Left colon (tissue), 2 donors: Measurements from ENCODE around the gene CD1E. TPM values are rescaled to one million over a fixed set of nuclear protein-coding genes. Genes with fewer than 3 reads are reported as not detected.
"Not testable (repeated sequence)": the region's sequence is repeated elsewhere in the genome, so short reads cannot be mapped to it uniquely, and the experiment has no call there.

ENCODE experiments used
- ATAC-seq: fragments of 200-7000 bp; cut with Tn5 transposase; one replicate; pipeline ENCODE4 v1.9.1; 2020; ENCODE audit warnings: mild to moderate bottlenecking, moderate library complexity
- DNase-seq, 2 donors: peaks; one replicate each; pipeline ENCODE4 v3.0.0-alpha.2; 2020
- intact Hi-C, 2 donors: fragments of 100-400 bp; cut with DNase I in 1 of 2; cut with micrococcal nuclease in 1 of 2; formaldehyde crosslinking; loops; one replicate each; pipeline versions ENCODE4 v1.11.2 to v1.14.0; 2022; cut with DNase I, micrococcal nuclease
- long read RNA-seq: library from polyadenylated mRNA; unstranded; transcript quantifications from one replicate; pipeline ENCODE4 v2.0.0, GENCODE V29; 2021
- total RNA-seq, 2 donors: library from RNA; stranded (reverse); fragmentation: NEBNext Ultra II Directional; extraction: Animal tissue kit (Norgen Biotek cat#: 25700); gene quantifications; one replicate each; pipeline ENCODE4 v1.2.1, GENCODE V29; 2021
- donor health status: DM: no; HTN: no; CAD: no.
- donor health status: DM: yes; HTN: yes; CAD: no.

The CD1E gene
- under 1 TPM in 1 of 2 donors, not detected in 1; 0.28 TPM for total RNA-seq
- long read RNA-seq: 0 reads

DNA sequence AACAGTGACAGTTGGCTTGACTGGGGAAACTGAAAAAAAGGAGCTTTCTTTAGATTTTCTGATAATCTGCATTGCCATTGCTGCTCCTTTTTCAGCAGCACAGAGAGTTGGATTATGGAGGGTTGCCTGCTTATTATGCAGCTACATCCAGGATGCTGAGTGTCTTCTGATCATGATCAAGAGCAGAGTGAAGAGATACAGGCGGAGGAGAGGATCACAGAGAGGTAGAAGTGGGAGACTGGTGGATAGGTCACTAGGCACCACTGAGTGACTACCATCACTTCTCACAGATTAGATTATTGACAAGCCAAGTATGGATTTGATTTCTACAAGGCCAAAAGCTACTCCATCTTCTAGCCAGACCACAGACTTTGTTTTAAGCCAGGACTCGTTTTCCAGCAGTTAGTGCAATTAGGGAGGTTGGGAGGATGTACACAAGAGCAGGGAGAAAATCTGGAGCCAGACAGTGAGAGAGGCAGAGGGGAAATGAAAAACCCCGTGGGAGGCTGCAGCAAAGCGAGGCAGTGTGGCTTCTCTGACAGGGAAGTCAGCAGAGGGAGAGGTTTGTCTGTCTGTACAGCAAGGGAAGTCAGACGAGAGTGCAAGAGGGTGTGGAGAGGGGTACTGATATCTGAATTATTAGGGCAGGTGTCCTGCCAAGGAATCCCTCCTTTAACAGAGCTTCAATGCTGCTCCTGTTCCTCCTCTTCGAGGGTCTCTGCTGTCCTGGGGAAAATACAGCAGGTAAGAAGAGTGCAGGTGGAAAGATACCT is at the start of gene CD1E:
CD1E (plus strand) TSS at position 592 of the 773 bp plus-strand sequence; CDS start at position 687, 95 bp downstream.
- ATAC-seq (no peak), DNase-seq (no peak)
- intact Hi-C loops: no loop called here

DNA sequence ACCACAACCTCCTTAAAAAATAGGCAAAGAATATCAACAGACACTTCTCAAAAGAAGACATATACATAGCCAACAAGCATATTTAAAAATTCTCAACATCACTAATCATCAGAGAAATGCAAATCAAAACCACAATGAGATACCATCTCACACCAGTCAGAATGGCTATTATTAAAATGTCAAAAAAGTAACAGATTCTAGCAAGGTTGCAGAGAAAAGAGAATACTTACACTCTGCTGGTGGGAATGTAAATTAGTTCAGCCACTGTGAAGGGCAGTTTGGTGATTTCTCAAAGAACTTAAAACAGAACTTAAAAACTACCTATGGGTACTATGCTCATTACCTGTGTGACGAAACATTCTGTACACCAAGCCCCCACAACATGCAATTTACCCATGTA is 43.1 kb upstream of the CD1E start:
- intact Hi-C loops: no loop called here
- ATAC-seq (no peak), DNase-seq (no peak)

DNA sequence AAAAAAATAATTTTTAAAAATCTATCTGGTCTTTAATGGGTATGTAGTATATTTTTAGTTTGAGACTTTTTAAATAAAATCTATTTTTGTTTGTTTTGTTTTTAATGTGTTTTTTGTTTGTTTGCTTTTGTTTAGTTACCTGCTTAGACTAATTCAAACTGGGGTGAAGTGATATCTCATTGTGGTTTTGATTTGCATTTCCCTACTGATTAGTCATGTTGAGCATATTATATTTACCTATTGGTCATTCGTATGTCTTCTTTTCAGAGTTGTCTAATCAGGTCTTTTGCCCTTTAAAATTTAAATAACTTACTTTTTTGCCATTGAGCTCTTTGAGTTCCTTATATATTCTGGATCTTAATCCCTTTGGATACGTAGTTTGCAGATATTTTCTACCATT is 42.6 kb upstream of the CD1E start:
- intact Hi-C loops: no loop called here
- no peak for DNase-seq
- ATAC-seq: no peak

DNA sequence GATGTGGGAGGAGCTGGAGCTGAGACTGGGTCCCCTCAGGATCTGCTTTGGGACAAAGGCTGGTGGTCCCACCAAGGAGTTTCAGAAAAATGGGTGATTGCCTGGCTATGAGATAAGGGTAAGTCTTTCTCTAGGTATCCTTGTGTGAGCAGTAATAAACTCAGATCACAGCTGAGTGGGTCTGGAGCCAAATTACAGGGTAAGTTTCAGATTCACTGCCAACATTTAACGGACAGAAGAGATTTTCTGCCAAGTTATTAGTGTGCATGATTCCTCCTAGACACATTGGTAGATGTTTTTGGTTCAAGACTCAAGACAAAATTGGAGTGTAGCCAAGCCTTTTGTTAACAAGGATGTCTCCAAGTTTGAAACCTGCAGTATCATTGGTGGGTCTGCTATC is 29.8 kb upstream of the CD1E start:
- ATAC-seq: no peak
- intact Hi-C loops: no loop called here
- DNase-seq: no peak

DNA sequence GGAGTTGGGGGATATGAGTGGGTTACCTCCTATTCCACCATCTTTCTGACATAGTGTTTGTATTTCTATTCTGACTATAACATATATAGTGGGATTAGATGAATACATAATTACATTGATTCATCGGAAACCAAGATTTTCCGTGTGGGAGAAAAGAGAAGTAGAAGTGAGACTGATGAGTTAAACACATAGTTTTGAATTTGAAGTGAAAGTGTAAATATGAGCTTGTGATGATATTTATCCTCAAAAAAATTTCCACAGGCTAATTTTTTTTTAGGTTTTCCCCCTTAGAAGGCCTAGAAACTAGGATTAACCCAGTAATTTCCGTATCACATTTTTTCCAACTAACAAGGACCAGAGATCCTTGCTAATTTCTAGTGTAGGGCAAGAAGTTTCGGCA is 29.3 kb upstream of the CD1E start:
- intact Hi-C loops: no loop called here
- no peak for ATAC-seq
- DNase-seq: no peak

DNA sequence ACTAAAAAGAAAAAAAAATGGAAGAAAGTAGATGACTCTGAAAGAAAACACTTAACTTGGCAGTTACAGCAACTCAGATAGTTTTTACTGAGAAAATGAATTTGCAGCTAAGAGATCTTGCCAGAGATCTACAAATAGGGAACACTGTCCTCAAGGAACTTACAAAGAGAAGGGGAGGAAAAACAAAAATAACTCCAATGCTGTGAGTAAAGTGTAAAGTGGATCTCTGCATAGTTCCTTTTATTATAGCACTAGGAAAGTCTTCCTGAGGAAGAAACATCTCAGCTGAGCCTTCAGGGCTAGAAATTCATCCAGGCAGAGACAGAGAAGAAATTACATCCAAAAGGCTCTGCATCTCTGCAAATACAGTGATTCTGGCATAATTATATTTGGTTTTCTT is 26.2 kb upstream of the CD1E start:
- no peak for DNase-seq
- intact Hi-C loops: no loop called here
- ATAC-seq: no peak

DNA sequence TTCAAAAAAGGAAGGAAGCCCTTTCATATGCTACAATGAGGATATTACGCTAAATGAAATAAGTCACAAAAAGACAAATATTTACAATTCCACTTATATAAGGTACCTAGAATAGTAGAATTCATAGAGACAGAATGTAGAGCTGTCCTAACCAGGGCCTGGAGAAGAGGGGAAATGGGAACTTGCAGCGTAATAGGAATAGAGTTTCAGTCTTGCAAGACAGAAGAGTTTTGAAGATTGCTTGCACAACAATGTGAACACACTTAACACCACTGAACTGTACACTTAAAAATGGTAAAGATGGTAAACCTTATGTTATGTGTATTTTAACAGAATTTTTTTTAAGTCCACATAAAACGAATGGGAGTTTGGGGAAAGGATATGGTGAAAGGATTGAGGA is 25.3 kb upstream of the CD1E start:
- intact Hi-C loops: no loop called here
- DNase-seq (no peak), ATAC-seq (no peak)

DNA sequence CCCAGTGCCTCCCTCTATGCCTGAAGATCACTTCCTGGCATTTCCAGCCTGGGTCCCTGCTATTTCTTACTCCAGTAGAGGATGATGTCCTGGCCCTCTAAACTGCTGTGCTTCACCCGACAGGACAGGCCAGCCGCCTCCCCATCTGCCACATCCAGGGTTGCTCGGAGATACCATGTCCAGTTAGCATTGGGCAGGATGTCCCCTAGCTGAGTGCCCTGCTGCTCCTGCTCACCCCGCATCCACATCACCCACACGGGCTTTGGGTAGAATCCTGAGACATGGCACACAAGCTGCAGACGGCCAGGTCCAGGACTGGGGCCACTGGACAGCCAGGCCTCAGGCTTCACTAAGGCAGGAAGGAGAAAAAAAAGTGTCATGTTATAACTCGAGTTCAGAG is 24.4 kb upstream of the CD1E start:
- intact Hi-C loops: no loop called here
- ATAC-seq (no peak), DNase-seq (no peak)

- DNase-seq (peak in 1 of 2 donors; percentile 11), ATAC-seq (no peak)
- intact Hi-C loops: no loop called here
Observed at GRCh38 chr1:158329733-158330132, 24.0 kb upstream of the CD1E start.

DNA sequence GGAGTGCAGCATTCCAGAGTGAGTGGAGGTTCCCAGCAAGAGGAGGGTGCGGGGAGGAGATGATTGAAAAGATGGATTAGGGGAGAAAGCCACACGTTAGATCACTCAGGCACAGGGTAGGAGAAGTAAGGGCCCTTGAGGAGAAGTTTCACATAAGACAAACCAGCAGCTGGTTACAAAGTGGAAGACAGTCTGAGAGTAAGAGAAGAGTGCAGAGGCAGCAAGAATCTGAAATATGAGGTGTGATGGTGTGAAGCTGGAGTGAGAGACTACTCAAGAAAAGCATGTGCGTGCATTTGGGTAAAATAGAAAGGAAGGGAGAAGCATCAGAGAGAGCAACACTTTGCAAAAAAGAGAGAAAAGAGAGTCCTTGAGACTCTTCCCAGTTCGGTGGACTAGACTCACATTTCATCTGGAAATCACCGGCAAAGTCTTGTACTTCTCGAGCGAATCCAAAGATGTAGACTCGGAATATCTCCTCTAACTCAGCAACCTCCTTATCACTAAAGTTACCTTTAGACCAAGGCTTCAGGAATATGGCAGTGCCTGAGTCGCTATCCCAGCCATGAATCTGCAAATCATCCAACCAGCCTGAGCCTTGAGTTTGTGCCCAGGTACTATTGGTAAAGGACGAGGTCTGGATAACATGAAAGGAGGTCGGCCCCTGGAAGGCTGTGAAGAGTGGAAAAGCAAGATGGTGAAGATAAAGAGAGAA is 23.1 kb upstream of the CD1E start:
- ATAC-seq (no peak), DNase-seq (no peak)
- intact Hi-C loops: no loop called here

DNA sequence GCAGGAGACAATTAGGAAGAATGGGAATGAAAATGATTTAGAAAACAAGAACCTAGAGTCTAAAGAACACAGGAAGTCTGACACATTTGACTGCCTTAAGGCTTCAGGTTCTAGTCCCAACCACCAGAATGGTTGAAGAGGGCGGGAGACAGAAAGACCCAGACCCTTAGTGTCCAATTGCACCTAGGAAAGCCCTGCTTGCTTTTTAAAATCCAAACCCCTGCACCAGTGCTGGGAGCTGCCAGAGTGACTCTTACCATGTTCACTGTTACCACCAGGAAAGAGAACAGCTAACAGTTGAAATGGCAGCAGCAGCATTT is 22.6 kb upstream of the CD1E start:
- intact Hi-C loops: no loop called here
- ATAC-seq: no peak
- DNase-seq: no peak

GRCh38 chr1:158331481-158332150 is 22.1 kb upstream of the CD1E start, which contains the start of gene CD1B:
CD1B (minus strand) TSS chr1:158331531; CDS start chr1:158331423, 108 bp downstream.
- ATAC-seq (no peak), DNase-seq (no peak)
- intact Hi-C loops: no loop called here

GRCh38 chr1:158333405-158334155 is 20.1 kb upstream of the CD1E start:
- DNase-seq: no peak
- no peak for ATAC-seq
- intact Hi-C loops: no loop called here

- intact Hi-C loops: no loop called here
- no peak for ATAC-seq
- no peak for DNase-seq
Observed at GRCh38 chr1:158334526-158335212, 19.0 kb upstream of the CD1E start.

DNA sequence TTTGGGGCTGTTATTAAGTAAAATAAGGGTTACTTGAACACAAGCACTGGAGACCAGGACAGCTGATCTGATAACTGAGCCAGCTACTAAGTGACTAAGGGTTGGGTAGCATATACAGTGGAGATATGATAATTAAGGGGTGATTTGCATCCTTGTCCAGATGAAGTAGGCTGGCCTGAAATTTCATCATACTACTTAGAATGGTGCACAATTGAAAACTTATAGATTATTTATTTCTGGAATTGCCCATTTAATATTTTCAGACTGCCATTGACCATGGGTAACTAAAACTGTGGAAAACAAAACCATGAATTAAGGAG is 18.5 kb upstream of the CD1E start:
- intact Hi-C loops: no loop called here
- DNase-seq: no peak
- ATAC-seq: no peak

DNA sequence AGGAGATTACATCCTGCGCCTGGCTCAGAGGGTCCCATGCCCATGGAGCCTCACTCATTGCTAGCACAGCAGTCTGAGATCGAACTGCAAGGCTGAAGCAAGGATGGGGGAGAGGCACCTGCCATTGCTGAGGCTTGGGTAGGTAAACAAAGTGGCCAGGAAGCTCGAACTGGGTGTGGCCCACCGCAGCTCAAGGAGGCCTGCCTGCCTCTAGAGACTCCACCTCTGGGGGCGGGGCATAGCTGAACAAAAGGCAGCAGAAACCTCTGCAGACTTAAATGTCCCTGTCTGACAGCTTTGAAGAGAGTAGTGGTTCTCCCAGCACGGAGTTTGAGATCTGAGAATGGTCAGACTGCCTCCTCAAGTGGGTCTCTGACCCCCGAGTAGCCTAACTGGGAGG is 17.3 kb upstream of the CD1E start:
- ATAC-seq, intact Hi-C loops, DNase-seq: not testable (repeated sequence)

GRCh38 chr1:158348946-158349345 is 4.7 kb upstream of the CD1E start:
- ATAC-seq, DNase-seq, intact Hi-C loops: not testable (repeated sequence)

- intact Hi-C loops: no loop called here
- no peak for DNase-seq
- no peak for ATAC-seq
Observed at GRCh38 chr1:158354255-158354654, 561 bp downstream of the CD1E start.

DNA sequence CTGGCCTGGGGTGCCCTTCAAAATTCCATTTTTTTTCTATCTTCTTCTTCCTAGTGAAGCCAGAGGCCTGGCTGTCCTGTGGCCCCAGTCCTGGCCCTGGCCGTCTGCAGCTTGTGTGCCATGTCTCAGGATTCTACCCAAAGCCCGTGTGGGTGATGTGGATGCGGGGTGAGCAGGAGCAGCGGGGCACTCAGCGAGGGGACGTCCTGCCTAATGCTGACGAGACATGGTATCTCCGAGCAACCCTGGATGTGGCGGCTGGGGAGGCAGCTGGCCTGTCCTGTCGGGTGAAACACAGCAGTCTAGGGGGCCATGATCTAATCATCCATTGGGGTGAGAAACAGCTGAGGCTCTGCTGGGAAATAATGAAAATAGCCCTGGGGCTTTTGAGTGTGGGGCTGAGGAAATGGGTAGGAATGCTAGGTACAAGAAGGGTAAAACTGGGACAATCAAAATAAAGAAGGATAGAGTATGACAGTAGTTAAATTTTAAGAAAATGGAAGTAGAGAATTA is 2.1 kb downstream of the CD1E start:
- ATAC-seq: no peak
- DNase-seq: no peak
- intact Hi-C loops: no loop called here
